Muscle of leg (tissue), 11 donors: ENCODE results near the gene DHRS11. TPM values are rescaled to one million over a fixed set of nuclear protein-coding genes. Genes with fewer than 3 reads are reported as not detected.

Experiments
- DNase-seq: peaks from one replicate; pipeline ENCODE4 v3.0.0; 2013
- H3K27ac ChIP-seq: one replicate; pipeline ENCODE4 v1.5.1; 2013; ENCODE audit warnings: mild to moderate bottlenecking, low read length, control low read depth
- H3K27me3 ChIP-seq: one replicate; pipeline ENCODE4 v1.6.1; 2013; ENCODE audit warnings: low read length; ENCODE audit not compliant: control insufficient read depth, insufficient read depth
- H3K36me3 ChIP-seq: one replicate; pipeline ENCODE4 v1.6.1; 2013; ENCODE audit warnings: low read length; ENCODE audit not compliant: control insufficient read depth, insufficient read depth
- H3K4me1 ChIP-seq: one replicate; pipeline ENCODE4 v1.6.1; 2013; ENCODE audit warnings: low read length; ENCODE audit not compliant: control insufficient read depth, insufficient read depth
- H3K4me3 ChIP-seq: one replicate; pipeline ENCODE4 v1.5.1; 2013; ENCODE audit warnings: low read length, control low read depth
- H3K9me3 ChIP-seq: replicated peaks from 2 replicates; pipeline ENCODE4 v1.6.1; 2013; ENCODE audit warnings: low read depth, low read length; ENCODE audit not compliant: control insufficient read depth
- WGBS: methylation state at CpG from one replicate; pipeline ENCODE4 v1.1.5; 2013; ENCODE audit warnings: missing lambda C conversion rate; ENCODE audit not compliant: insufficient coverage; 5-methylcytosine and 5-hydroxymethylcytosine counted together
- polyA plus RNA-seq, 8 donors: library from polyadenylated mRNA; unstranded; fragments of 120-200 nt; gene quantifications; one replicate each; pipeline versions ENCODE4 v1.2.1 to v1.2.3, GENCODE V29; 2013; ENCODE audit warnings: inconsistent platforms in 1 of 8, low replicate concordance in 1 of 8; ENCODE audit not compliant: insufficient read length in 8 of 8, insufficient read depth in 1 of 8
- total RNA-seq: library from RNA; stranded (reverse); fragments of 120-200 nt; gene quantifications from one replicate; pipeline ENCODE4 v1.2.4, GENCODE V29; 2013

DHRS11 gene
- total and polyA plus RNA-seq, 9 donors, result 4.5 to 22.8 (median 6.8) TPM

- Histone ChIP-seq H3K9me3 (no peaks in the 10 kb centered on the region), H3K4me1 (peaks cover 11% of the 10 kb centered on the region), H3K36me3 (peaks cover 2% of the 10 kb centered on the region), H3K27me3 (no peaks in the 10 kb centered on the region), H3K27ac (no peak overlapping the region), H3K4me3 (no peak overlapping the region)
- DNase-seq, result no peak
Measured at GRCh38 chr17:36547776-36548175, 43.9 kb upstream of the DHRS11 start.

- Histone ChIP-seq H3K27me3 (no peaks in the 10 kb centered on the region), H3K4me3 (no peak overlapping the region), H3K4me1 (peaks cover 2% of the 10 kb centered on the region), H3K9me3 (no peaks in the 10 kb centered on the region), H3K27ac (no peak overlapping the region), H3K36me3 (peaks cover 7% of the 10 kb centered on the region)
- WGBS, result 87% methylated on average over 3 of the region's 8 CpGs
- DNase-seq, result no peak
Measured at GRCh38 chr17:36550491-36551417, 40.9 kb upstream of the DHRS11 start.

- no CpG with 5 or more reads among the region's 3 CpGs for WGBS
- H3K27ac ChIP-seq, result no peak overlapping the region
- H3K9me3 ChIP-seq, result no peaks in the 10 kb centered on the region
- DNase-seq, result no peak
- H3K4me1 ChIP-seq, result no peaks in the 10 kb centered on the region
- H3K36me3 ChIP-seq, result peaks cover 27% of the 10 kb centered on the region
- no peak overlapping the region for H3K4me3 ChIP-seq
- no peaks in the 10 kb centered on the region for H3K27me3 ChIP-seq
Measured at GRCh38 chr17:36553459-36553858, 38.2 kb upstream of the DHRS11 start.

GRCh38 chr17:36566081-36566480 lies 25.6 kb upstream of the DHRS11 start:
- H3K27ac ChIP-seq, result no peak overlapping the region
- peaks cover 56% of the 10 kb centered on the region for H3K36me3 ChIP-seq
- no peaks in the 10 kb centered on the region for H3K4me1 ChIP-seq
- H3K27me3 ChIP-seq, result no peaks in the 10 kb centered on the region
- WGBS, result 94% methylated on average over 2 of the region's 4 CpGs
- H3K9me3 ChIP-seq, result no peaks in the 10 kb centered on the region
- no peak overlapping the region for H3K4me3 ChIP-seq
- DNase-seq, result no peak

- peaks cover 46% of the 10 kb centered on the region for H3K36me3 ChIP-seq
- 99% methylated on average over 10 of the region's 12 CpGs for WGBS
- no peaks in the 10 kb centered on the region for H3K9me3 ChIP-seq
- no peaks in the 10 kb centered on the region for H3K27me3 ChIP-seq
- H3K27ac ChIP-seq, result no peak overlapping the region
- no peak for DNase-seq
- no peaks in the 10 kb centered on the region for H3K4me1 ChIP-seq
- no peak overlapping the region for H3K4me3 ChIP-seq
Measured at GRCh38 chr17:36575028-36575427, 16.7 kb upstream of the DHRS11 start.

GRCh38 chr17:36576793-36577192 lies 14.9 kb upstream of the DHRS11 start:
- Histone ChIP-seq H3K27ac (no peak overlapping the region), H3K36me3 (peaks cover 47% of the 10 kb centered on the region), H3K4me1 (no peaks in the 10 kb centered on the region), H3K4me3 (no peak overlapping the region), H3K9me3 (no peaks in the 10 kb centered on the region), H3K27me3 (no peaks in the 10 kb centered on the region)
- WGBS, result 100% methylated on average over 1 of the region's 2 CpGs
- DNase-seq, result no peak

- no peak for DNase-seq
- Histone ChIP-seq H3K36me3 (peaks cover 42% of the 10 kb centered on the region), H3K4me1 (no peaks in the 10 kb centered on the region), H3K4me3 (no peak overlapping the region), H3K27me3 (no peaks in the 10 kb centered on the region), H3K27ac (no peak overlapping the region), H3K9me3 (no peaks in the 10 kb centered on the region)
- no CpG with 5 or more reads among the region's 2 CpGs for WGBS
Measured at GRCh38 chr17:36578671-36579070, 13.0 kb upstream of the DHRS11 start.

GRCh38 chr17:36583787-36584186 lies 7.9 kb upstream of the DHRS11 start:
- H3K27ac ChIP-seq, result no peak overlapping the region
- WGBS, result no CpG with 5 or more reads among the region's 1 CpG
- H3K9me3 ChIP-seq, result no peaks in the 10 kb centered on the region
- no peak overlapping the region for H3K4me3 ChIP-seq
- no peaks in the 10 kb centered on the region for H3K27me3 ChIP-seq
- no peaks in the 10 kb centered on the region for H3K4me1 ChIP-seq
- no peak for DNase-seq
- H3K36me3 ChIP-seq, result peaks cover 58% of the 10 kb centered on the region

GRCh38 chr17:36586138-36586537 lies 5.5 kb upstream of the DHRS11 start:
- H3K27ac ChIP-seq, result no peak overlapping the region
- no peak overlapping the region for H3K4me3 ChIP-seq
- peaks cover 51% of the 10 kb centered on the region for H3K36me3 ChIP-seq
- H3K27me3 ChIP-seq, result no peaks in the 10 kb centered on the region
- WGBS, result 100% methylated on average over 1 of the region's 2 CpGs
- H3K9me3 ChIP-seq, result no peaks in the 10 kb centered on the region
- H3K4me1 ChIP-seq, result peaks cover under 1% of the 10 kb centered on the region
- DNase-seq, result no peak

- H3K4me1 ChIP-seq, result peaks cover 22% of the 10 kb centered on the region
- peaks cover 2% of the 10 kb centered on the region for H3K27me3 ChIP-seq
- no peak for DNase-seq
- WGBS, result 100% methylated on average over 1 of the region's 2 CpGs
- H3K36me3 ChIP-seq, result peaks cover 31% of the 10 kb centered on the region
- H3K4me3 ChIP-seq, result no peak overlapping the region
- no peak overlapping the region for H3K27ac ChIP-seq
- no peaks in the 10 kb centered on the region for H3K9me3 ChIP-seq
Measured at GRCh38 chr17:36590082-36590481, 1.6 kb upstream of the DHRS11 start.
